ENCODE data around the gene THEMIS2. TPM values are rescaled to one million over a fixed set of nuclear protein-coding genes. Genes with fewer than 3 reads are reported as not detected.
A peak's percentile ranks its signal among the peaks of the same experiment; 100 is the strongest.

The THEMIS2 gene
- total and polyA plus RNA-seq, 10 of the 15 experiments (the other 5 are each of a cell fraction or from before 2014, with no cell fraction given) = 9.1 to 114 (median 38.3) TPM

- TF ChIP-seq RELB (IDR thresholded peaks at IDR 0.05; ENCODE audit: low read depth) (peak; percentile 85), CTCF (IDR thresholded peaks at IDR 0.05 in 2 of 3, conservative IDR thresholded peaks at IDR 0.05 in 1 of 3; ENCODE audit: control insufficient read depth in 2 of 3, extremely low read depth in 1 of 3, insufficient read depth in 1 of 3, low read depth in 3 of 3, low read length in 3 of 3) (0 out of 6 replicates have a peak, but pooled peaks of 1 of the 3 experiments have one; percentile 3), ZNF687 (IDR thresholded peaks at IDR 0.05) (peak; percentile 78), BHLHE40 (IDR thresholded peaks at IDR 0.05; ENCODE audit: borderline replicate concordance in 1 of 2, low read depth in 2 of 2, low read length in 1 of 2) (peak; percentile 94 to 98), IKZF2 (IDR thresholded peaks at IDR 0.05) (peak; percentile 88 to 89), NR2C1 (IDR thresholded peaks at IDR 0.05) (no peak), USF1 (IDR thresholded peaks at IDR 0.05; ENCODE audit: borderline replicate concordance, extremely low read length, insufficient read depth, low read depth, low read length) (peak; percentile 88), EGR1 (IDR thresholded peaks at IDR 0.05; ENCODE audit: borderline replicate concordance in 1 of 2, low read depth in 2 of 2, low read length in 2 of 2) (0 out of 3 replicates have a peak, but pooled peaks of 1 of the 2 experiments have one; percentile 14), ZBED1 (IDR thresholded peaks at IDR 0.05; ENCODE audit: borderline replicate concordance) (no peak), ZNF217 (IDR thresholded peaks at IDR 0.05) (0 out of 2 replicates have a peak, but pooled peaks have one; percentile 21), CHD4 (IDR thresholded peaks at IDR 0.05) (0 out of 2 replicates have a peak, but pooled peaks have one; percentile 65), ATF7 (IDR thresholded peaks at IDR 0.05; ENCODE audit: low read depth) (0 out of 2 replicates have a peak, but pooled peaks have one; percentile 14), MEF2A (IDR thresholded peaks at IDR 0.05; ENCODE audit: insufficient read depth, low read depth, low read length) (no peak), MTA2 (IDR thresholded peaks at IDR 0.05; ENCODE audit: low read depth) (peak; percentile 56; the same call in 1 of the 2 replicates), TARDBP (IDR thresholded peaks at IDR 0.05; ENCODE audit: borderline replicate concordance) (no peak), USF2 (IDR thresholded peaks at IDR 0.05; ENCODE audit: borderline replicate concordance, low read depth, low read length) (peak; percentile 81)
These were observed 3.2 kb upstream of the THEMIS2 start (continued) for GRCh38 chr1:27868932-27869718.

Data from GM12878 (cell line).